H7 (cell line): ENCODE measurements around the gene TULP4. TPM values are rescaled to one million over a fixed set of nuclear protein-coding genes. Genes with fewer than 3 reads are reported as not detected.
A peak's percentile ranks its signal among the peaks of the same experiment; 100 is the strongest.

Source experiments
- DNase-seq: peaks from one replicate; pipeline ENCODE4 v3.0.0; 2012
- H3K27me3 ChIP-seq: 2 replicates; pipeline ENCODE4 v1.6.0; 2011; ENCODE audit warnings: mild to moderate bottlenecking, low read length; ENCODE audit not compliant: control insufficient read depth, insufficient read depth
- H3K36me3 ChIP-seq: replicated peaks from 2 replicates; pipeline ENCODE4 v1.5.1; 2011; ENCODE audit warnings: low read length; ENCODE audit not compliant: control insufficient read depth, insufficient read depth
- H3K4me3 ChIP-seq: 2 replicates; pipeline ENCODE4 v1.5.1; 2011; ENCODE audit warnings: low read depth, mild to moderate bottlenecking, control low read depth, low read length, moderate library complexity; ENCODE audit not compliant: insufficient read depth
- total RNA-seq: library from RNA; depleted of rRNA; stranded (reverse); fragments of >200 nt; shearing (Covaris generic); gene quantifications from 2 replicates; pipeline ENCODE4 v1.2.3, GENCODE V29; 2014

TULP4 gene
- total RNA-seq, 1 experiment from 2014 or later = 31.4 TPM

GRCh38 chr6:158497620-158498019 is 185.4 kb downstream of the TULP4 start:
- DNase-seq = peak; percentile 62
- peaks cover 2% of the 10 kb centered on the region for H3K36me3 ChIP-seq
- no peaks in the 10 kb centered on the region for H3K27me3 ChIP-seq
- H3K4me3 ChIP-seq = no peak overlapping the region

- Histone ChIP-seq H3K4me3 (no peak overlapping the region), H3K36me3 (peaks cover 2% of the 10 kb centered on the region), H3K27me3 (no peaks in the 10 kb centered on the region)
- no peak for DNase-seq
Observed at GRCh38 chr6:158498362-158498761, 186.1 kb downstream of the TULP4 start.

- H3K27me3 ChIP-seq = no peaks in the 10 kb centered on the region
- peaks cover 2% of the 10 kb centered on the region for H3K36me3 ChIP-seq
- no peak overlapping the region for H3K4me3 ChIP-seq
- no peak for DNase-seq
Observed at GRCh38 chr6:158499601-158500000, 187.3 kb downstream of the TULP4 start.

- peaks cover 2% of the 10 kb centered on the region for H3K36me3 ChIP-seq
- H3K4me3 ChIP-seq = no peak overlapping the region
- DNase-seq = no peak
- no peaks in the 10 kb centered on the region for H3K27me3 ChIP-seq
Observed at GRCh38 chr6:158500016-158500735, 187.9 kb downstream of the TULP4 start.

- Histone ChIP-seq H3K27me3 (no peaks in the 10 kb centered on the region), H3K36me3 (peaks cover 2% of the 10 kb centered on the region), H3K4me3 (no peak overlapping the region)
- DNase-seq = no peak
Observed at GRCh38 chr6:158501360-158502262, 189.3 kb downstream of the TULP4 start.

GRCh38 chr6:158502263-158502950 is 190.1 kb downstream of the TULP4 start:
- no peak for DNase-seq
- Histone ChIP-seq H3K36me3 (peaks cover 2% of the 10 kb centered on the region), H3K4me3 (no peak overlapping the region), H3K27me3 (no peaks in the 10 kb centered on the region)

- peaks cover 2% of the 10 kb centered on the region for H3K36me3 ChIP-seq
- H3K27me3 ChIP-seq = no peaks in the 10 kb centered on the region
- DNase-seq = no peak
- no peak overlapping the region for H3K4me3 ChIP-seq
Observed at GRCh38 chr6:158503222-158503621, 191.0 kb downstream of the TULP4 start.

- Histone ChIP-seq H3K27me3 (no peaks in the 10 kb centered on the region), H3K4me3 (no peak overlapping the region), H3K36me3 (no peaks in the 10 kb centered on the region; the same call in 1 of the 2 replicates)
- DNase-seq = peak; percentile 44
Observed at GRCh38 chr6:158503846-158504245, 191.6 kb downstream of the TULP4 start.

GRCh38 chr6:158505194-158505593 is 192.9 kb downstream of the TULP4 start:
- no peak for DNase-seq
- Histone ChIP-seq H3K36me3 (no peaks in the 10 kb centered on the region; the same call in 1 of the 2 replicates), H3K4me3 (no peak overlapping the region), H3K27me3 (no peaks in the 10 kb centered on the region)

GRCh38 chr6:158506601-158507000 is 194.3 kb downstream of the TULP4 start:
- H3K4me3 ChIP-seq = no peak overlapping the region
- no peaks in the 10 kb centered on the region; the same call in 1 of the 2 replicates for H3K36me3 ChIP-seq
- no peaks in the 10 kb centered on the region for H3K27me3 ChIP-seq
- peak; percentile 95 for DNase-seq

GRCh38 chr6:158507174-158507573 is 194.9 kb downstream of the TULP4 start:
- no peak overlapping the region for H3K4me3 ChIP-seq
- H3K27me3 ChIP-seq = no peaks in the 10 kb centered on the region
- no peaks in the 10 kb centered on the region; the same call in 1 of the 2 replicates for H3K36me3 ChIP-seq
- no peak for DNase-seq

GRCh38 chr6:158508450-158508849 is 196.2 kb downstream of the TULP4 start:
- Histone ChIP-seq H3K36me3 (no peaks in the 10 kb centered on the region; the same call in 1 of the 2 replicates), H3K4me3 (no peak overlapping the region), H3K27me3 (no peaks in the 10 kb centered on the region)
- DNase-seq = no peak

- H3K4me3 ChIP-seq = no peak overlapping the region
- H3K27me3 ChIP-seq = no peaks in the 10 kb centered on the region
- H3K36me3 ChIP-seq = no peaks in the 10 kb centered on the region; the same call in 1 of the 2 replicates
- no peak for DNase-seq
Observed at GRCh38 chr6:158509465-158509864, 197.2 kb downstream of the TULP4 start.

- DNase-seq = no peak
- H3K36me3 ChIP-seq = no peaks in the 10 kb centered on the region
- H3K27me3 ChIP-seq = no peaks in the 10 kb centered on the region
- H3K4me3 ChIP-seq = no peak overlapping the region
Observed at GRCh38 chr6:158512809-158513208, 200.5 kb downstream of the TULP4 start.
